NCI-H1436 (cell line): Measurements from ENCODE around the gene RBBP9.
"Not testable (repeated sequence)": the region's sequence is repeated elsewhere in the genome, so short reads cannot be mapped to it uniquely, and the experiment has no call there.

Source experiments
- DNase-seq: peaks from one replicate; lab custom pipeline; 2025; lab: John Stamatoyannopoulos, UW

The RBBP9 gene

DNA sequence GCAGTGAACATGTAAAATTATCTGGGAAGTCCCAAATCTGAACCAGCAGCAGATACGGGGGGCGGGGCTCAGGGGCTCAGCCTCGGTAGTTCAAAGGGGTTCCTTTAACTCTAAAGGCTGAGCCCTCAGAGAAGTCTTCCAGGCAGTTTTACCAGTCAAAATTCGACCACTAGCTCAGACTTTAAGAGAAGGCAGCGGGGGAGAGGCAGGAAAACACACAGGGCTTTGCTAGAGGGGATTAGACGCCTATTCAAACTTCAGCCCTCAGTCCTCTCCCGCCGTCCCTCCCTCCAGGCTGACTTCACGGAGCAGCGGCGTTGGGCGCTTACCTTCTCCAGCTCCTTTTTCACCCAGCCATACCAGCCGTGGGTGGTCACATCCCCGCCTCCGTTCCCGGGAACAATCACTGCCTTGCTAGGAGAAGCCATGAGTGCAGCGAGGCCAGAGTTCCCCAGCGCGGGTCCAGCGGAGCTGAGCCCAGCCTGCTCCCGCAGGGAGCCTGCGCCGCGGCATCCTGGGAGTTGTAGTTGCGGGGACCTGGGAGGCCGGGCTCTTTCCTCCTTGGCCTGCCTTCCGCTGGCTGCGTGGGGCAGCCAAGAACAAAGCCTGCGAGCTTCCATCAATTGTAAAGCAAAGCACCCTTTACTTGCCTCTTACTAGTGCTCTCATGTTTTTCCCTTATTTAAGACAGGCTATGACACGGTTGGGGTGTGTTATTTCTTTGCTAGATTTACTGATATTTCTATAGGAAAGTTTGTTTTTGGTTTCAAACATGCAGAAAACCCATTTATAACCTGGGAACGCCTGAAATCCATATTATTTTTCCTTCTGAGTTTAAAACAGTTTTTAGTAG lies at the start of gene RBBP9:
RBBP9 (minus strand) TSS at position 486 of the 853 bp plus-strand sequence; CDS start at position 428, 58 bp downstream.
- DNase-seq: peak; percentile 64

DNA sequence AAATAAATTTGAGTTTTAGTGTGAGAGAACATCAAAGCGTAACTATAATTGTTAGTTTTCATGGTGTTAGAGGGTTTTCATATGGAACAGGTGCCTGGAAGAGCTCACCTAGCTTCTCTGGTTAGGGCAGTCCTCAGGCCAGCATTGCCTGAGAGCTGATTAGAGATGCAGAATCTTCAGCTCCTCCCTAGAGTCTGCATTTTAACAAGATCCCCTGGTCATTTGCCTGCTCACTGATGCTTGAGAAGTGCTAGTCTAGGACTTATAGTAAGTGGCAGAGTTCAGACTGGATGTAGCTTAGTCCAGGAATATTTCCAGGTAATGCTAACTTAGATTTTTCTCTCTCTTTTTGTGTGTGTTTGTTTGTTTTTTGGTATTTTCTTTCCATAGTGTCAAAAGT lies 48.5 kb upstream of the RBBP9 start:
- DNase-seq: no peak

DNA sequence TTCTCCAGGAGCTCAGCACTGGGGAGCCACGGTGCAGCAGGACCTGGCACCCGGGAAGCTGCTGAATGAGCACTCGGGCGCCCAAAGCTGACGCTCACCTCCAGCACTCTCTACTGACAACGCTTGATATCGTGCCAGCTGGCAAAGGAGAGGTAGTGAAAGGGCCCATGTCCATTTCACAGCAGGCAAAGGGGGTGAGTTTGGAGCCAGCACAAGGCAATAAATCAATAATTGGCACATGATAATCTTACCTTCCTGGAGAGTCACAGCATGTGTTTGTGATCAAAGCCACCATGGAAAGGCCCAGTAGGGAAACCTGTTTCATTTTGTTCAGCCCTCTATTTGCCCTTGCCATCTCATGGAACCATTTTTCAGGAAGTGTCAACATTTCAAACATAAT lies 46.9 kb upstream of the RBBP9 start:
- DNase-seq: no peak

DNA sequence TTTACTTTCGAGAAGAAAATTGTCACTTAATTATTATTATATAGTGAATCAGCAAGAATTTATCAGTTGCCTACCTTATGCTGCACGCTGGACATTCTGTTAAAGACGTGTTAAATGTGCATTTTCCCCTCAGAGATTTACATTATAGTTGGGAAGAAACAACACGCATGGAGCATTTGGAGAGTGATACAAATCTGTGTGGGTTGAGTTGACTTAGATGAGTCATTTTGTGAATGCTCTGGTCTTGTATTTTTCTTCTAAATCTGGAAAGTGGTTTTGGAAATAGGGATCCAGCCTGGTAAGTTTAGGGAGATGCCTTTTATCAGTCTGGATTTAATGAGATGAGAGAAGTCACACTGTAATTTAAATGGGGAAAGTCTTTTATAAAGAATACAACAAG lies 46.2 kb upstream of the RBBP9 start:
- DNase-seq: no peak

DNA sequence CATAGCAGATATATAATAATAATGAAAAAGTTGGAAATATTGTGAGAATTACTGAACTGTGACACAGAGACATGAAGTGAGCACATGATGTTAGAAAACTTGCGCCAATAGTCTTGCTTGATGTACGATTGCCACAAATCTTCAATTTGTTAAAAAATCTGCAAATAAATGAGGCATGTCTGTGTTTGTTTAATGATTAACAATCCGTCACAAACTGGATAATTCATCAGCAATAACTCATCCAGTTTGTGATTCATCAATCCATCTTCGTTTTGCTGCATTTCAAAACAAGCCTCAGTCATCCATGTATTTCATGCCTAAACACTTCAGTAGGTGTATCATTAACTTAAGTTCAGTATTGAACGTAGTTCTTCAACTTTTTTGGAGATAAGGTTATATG lies 44.7 kb upstream of the RBBP9 start:
- no peak for DNase-seq

DNA sequence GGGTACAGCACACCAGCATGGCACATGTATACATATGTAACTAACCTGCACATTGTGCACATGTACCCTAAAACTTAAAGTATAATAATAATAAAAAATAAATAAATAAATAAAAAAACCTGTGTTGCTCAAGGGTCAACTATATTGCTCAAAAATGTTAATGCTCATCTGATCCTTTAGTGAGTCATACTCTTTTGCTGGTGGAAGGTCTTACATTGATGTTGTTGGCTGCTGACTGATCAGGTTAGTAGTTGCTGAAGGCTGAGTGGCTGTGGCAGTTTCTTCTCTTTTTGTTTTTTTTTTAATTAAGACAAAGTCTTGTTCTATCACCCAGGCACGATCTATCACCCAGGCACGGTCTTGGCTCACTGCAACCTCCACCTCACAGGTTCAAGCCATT lies 40.6 kb upstream of the RBBP9 start:
- no peak for DNase-seq

DNA sequence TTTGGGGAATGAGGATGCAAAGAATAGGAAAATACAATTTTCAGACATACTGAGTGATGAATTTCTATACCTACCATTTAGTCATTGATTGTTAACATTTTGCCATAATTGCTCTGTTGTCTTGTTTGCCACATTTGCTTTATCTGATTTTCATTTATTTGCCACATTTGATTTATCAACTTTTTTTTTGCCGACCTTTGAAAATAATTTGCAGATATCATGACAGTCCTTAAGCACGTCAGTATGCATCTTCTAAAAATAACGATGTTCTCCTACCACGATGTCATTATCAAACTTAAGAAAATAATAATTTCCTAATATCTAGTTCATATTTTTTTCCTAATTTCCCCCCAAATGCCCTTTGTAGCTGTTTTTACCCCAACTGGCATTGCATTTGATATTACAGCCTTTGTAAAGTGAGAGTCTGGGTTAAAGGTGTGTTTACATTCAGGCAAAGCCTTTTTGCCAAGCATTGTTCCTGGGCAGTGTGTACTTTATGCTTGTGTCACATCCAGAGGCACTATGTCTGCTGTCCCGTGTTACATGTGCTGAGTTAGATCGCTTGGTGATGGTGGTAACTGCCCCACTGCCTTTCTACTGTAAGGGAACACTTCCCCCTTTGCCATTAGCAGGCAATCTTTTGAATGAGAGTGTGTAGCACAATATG lies 37.1 kb upstream of the RBBP9 start:
- no peak for DNase-seq

DNA sequence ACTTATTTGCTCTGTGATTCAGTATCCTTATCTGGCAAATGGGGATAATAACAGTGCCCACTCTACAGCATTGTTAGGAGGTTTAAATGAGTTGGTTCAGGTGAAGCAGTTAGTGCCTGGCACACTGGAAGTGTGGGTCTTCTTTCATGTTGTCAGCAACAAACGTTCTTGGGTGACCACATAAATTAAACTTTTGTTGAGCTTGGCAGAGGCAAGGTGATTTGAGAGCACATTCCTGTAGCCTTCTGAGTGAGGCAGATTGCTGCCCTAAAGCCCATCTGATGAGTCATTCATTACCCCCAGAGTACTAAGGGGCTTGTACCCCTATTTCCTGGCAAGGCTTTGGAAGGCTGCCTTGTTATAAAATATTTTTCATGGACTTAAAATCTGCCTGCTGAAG lies 36.5 kb upstream of the RBBP9 start:
- DNase-seq: no peak

DNA sequence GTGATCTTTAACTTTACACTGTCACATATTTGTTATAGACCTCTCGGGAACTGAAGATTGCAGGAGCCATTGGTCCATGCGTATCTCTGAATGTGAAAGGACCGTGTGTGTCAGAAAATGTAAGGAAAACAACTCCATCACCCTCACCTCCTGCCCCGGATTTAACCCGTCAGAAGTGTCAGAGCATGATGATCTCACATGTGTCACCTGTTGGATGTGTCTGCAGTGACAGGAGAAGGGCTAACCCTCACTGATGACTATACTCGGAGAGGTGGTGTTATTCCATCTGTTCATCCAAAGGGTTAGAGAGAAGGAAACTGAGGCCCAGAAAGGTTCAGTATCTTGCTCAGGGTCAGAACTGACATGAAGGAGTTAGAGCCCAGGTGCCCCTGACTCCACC lies 35.6 kb upstream of the RBBP9 start:
- no peak for DNase-seq

DNA sequence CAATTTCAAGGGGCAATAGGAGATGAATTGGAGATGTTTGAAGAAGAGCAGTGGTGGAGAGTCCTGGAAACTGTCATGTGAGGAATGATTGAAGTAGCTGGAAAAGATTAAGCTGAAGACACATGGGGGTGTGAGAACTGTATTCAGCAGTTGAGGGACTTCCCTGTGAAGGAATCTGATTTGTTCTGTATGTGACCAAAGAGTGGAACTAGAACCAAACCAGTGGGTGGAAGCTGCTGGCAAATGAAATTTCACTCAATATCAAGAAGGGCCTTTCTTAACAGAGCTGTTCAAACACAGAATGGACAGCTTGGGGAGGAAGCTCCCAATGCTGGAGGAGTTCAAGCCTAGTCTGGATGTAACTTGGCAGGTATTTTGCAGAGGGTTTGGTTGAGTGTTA lies 32.0 kb upstream of the RBBP9 start:
- no peak for DNase-seq

DNA sequence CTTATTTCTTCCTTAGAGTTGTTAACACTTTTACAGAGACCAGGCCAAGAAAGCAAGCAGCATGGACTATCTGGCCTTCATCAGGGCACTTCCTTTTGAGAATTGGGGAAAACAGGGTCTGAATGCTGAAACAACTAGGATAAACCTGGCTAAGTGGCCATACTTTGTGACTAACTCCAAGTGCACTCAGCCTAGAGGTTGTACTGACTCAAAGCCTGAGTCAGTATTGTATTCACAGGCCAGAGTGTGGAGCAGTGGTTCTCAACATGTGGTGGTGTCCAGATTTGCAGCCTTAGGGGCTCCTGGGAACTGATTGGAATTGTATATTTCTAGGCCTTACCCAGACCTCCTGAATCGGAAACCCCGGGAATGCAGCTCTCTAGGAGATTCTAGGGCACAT lies 30.8 kb upstream of the RBBP9 start:
- no peak for DNase-seq

DNA sequence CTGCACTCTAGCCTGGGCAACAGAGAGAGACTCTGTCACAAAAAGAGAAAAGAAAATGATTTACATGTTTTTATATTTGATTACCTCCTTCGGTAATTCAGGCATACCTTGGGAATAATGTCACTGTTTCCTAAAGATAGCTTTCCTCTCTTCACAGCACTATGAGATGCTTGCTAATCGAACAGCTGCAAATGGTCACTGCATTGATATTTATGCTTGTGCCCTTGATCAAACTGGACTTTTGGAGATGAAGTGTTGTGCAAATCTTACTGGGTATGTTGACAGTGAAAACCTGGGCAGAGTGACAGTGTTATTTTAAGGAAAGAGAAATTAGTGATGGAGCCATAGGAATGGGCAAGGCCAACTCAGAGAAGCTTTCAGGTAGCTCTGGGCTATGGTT lies 30.3 kb upstream of the RBBP9 start:
- DNase-seq: no peak

DNA sequence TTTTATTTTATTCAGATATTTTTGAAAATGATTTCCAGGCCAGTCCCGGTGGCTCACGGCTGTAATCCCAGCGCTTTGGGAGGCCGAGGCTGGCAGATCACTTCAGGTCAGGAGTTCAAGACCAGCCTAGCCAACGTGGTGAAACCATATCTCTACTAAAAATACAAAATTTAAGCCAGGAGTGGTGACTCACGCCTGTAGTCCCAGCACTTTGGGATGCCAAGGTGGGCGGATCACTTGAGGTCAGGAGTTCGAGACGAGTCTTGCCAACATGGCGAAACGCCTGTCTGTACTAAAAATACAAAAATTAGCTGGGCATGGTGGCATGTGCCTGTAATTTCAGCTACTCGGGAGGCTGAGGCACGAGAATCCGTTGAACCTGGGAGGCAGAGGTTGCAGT lies 29.7 kb upstream of the RBBP9 start:
- not testable (repeated sequence) for DNase-seq

DNA sequence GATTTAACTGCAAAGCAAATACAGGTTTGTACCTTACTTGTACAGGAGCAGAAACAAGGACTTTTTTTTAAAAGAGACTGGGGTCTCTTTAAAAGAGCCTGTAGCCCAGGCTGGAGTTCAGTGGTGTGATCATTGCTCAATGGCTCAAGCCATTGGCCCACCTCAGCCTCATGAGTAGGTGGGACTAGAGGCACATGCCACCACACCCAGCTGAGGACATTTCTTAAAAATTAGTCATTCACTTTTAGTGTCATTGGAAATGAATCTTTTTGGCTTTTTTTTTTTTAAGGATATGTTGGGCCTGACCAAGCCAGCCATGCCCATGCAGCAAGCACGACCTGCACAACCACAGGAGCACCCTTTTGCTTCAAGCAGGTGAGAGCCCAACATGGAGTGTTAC lies 27.6 kb upstream of the RBBP9 start:
- no peak for DNase-seq

DNA sequence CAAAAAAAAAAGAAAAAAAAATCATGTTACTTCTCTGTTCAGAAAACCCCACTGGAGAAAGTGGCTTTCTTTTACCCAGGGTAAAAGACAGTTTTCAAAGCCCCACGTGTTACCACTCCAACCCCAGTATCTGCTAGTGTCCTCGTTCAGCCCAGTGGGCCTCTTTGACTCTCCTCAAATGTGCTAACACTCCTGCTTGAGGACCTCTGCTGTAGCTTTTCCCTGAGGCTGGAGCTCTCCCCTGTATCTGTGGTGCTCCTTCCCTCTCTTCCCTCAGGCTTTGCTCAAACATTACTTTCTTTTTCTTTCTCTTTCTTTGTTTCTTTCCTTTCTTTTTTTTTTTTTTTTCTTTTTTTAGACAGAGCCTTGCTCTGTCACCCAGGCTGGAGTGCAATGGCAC lies 26.0 kb upstream of the RBBP9 start:
- DNase-seq: no peak

DNA sequence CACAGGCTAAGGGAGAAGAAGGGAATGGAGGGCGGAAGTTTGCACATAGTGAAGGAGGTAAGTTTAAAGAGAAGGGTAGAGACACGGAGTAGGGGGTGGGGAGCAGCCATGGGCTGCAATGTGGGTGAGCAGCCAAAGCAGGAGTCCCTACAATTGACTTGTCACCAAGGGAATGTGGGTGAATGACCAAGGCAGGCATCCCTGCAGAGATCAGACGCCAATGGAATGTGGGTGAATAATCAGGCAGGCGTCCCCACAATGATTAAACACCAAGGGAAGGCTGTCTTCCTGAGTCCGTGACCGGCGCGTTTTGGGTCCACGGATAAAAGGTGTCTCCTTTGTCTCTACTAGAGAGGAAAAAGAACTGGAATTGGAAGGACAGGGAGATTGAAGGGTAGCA lies 25.0 kb upstream of the RBBP9 start:
- not testable (repeated sequence) for DNase-seq

DNA sequence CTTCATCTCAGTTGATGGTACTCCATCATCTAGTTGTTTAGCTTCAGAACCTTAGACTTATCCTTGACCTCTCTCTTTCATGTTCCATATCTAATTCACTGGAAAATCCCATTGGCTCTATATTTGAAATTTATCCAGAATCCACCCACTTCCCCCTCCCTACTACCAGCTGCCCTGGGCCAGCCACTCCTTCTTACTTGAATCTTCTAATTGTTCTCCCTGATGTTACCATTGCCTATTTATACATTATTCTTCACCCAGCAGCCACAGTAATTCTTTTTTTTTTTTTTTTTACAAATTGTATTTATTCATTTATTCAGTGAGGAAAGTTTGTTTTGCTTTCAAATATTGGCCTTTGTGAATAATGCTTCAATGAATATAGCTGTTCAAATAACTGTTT lies 18.9 kb upstream of the RBBP9 start:
- DNase-seq: no peak

DNA sequence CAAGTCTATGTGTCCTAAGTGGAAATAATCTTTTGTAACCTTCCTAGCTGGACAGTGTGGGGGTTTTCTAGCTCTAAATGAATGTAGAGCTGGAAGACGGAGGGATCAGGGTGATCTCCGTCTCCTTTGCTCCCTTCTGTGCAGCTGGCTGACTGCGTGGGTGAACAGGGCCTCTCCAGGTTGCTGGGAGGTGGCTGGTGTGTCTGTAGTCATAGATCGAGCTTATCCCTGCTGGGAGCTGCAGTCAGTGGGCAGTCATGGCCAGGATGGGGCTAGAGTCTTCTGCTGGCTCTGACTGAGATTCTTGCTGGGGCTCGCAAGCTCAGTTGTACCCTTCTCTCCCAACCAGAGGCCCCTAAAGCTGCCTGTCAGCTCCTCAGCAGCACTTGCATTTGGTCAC lies 17.1 kb upstream of the RBBP9 start:
- DNase-seq: no peak

DNA sequence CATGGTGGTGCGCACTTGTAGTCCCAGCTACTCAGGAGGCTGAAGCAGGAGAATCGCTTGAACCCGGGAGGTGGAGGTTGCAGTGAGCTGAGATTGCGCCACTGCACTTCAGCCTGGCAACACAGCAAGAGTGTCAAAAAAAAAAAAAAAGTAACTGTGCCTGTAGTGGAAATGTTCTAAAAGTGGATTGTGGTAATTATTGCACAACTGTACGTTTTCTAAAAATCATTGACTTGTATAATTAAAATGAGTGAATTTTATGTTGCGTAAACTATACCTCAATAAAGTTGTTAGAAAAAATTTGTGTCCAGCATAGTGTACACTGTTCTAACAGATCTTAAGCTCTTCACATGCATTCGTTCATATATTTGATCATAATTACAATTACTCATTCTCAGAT lies 16.2 kb upstream of the RBBP9 start:
- DNase-seq: no peak

DNA sequence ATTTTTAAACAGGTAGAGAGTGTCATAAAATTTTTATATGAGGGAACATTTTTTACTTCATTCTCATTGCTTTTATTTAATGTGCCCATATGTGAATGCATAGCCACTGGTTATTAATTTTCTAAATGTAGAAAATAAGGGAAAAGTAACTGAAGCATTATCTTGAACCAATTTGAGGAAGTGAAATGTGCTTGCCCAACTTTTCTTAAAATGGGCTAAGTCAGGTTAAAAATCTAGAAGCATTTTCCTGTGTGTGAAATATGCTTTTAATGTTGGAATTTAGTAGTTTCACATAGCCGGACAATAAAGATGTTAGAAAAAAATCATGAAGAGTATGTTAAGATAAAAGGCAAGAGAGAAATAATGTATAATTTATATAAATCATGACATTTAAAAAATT lies 14.5 kb upstream of the RBBP9 start:
- DNase-seq: no peak

DNA sequence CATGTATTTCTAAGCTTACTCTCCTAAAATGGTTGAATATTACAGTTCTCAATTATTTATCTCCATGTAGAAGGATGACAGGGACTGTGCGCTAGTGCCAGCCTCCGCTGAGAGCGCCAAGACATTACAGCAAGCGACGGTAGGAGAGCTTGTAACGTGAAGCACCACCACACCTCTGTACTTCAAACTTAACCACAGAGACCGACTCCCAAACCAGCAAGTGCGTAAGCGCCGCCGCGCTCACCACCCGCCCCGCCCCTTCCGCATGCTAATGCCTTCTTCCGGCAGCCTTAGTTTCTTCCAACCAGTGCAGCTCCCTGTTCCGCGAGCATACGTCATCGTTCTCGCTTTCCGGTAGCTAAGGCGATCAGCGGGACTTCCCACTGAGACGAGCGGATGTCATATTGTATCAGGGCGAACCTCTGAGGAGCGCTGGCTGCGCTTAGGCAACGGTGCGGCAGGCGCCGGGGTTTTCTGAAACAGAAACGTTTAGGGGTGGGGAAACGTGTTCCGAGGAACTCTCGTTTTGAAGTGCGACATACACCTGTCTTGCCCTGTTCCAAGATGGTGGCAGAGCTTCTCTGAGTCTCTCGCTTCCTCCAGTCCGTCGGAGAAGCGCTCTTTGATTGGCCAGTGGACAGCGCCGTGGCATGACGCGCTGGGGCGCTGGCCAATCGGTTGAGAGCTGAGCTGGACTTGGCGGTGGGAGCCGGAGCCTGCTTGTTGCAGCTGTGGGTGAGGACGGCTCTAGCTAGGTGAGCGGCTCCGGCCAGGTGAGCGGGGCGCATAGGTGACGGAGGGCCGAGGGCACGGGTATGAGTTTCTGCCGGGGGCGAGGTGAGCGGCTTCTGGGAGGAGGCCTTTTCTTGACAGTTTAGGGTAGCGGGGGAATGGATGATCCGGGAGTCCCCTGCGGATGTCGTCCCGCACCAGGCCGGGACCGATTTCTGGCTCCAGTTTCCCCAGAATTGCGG lies 10.5 kb upstream of the RBBP9 start, which contains the start of gene SEC23B:
SEC23B (plus strand) TSS at position 723 of the 974 bp plus-strand sequence. CDS start 2,896 bp downstream, outside the sequence.
- DNase-seq: peak; percentile 95

DNA sequence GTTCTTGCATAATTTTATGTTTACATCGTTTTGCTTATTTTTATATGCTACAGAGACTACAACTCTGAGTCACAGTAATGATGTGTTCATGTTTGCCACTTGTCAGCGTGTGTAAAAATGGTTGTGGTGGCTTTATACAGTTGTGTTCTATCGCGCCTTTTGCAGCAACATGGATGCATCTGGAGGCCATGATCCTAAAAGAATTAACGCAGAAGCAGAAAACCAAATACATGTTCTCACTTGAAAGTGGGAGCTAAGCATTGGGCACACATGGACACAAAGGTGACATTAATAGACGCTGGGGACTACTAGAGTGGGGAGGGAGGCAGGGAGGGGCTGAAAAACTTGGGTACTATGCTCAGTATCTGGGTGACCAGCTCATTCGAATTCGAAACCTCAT lies 9.7 kb upstream of the RBBP9 start:
- DNase-seq: no peak
